GM12801 (cell line): ENCODE results near the gene REXO4.

Experiments
- CTCF ChIP-seq: IDR thresholded peaks from one replicate; pipeline ENCODE4 v1.5.1; 2011; ENCODE audit warnings: control low read depth; ENCODE audit not compliant: insufficient read length; ENCODE audit errors: extremely low read depth

Gene REXO4

GRCh38 chr9:133454943-133455673, 37.3 kb upstream of the REXO4 start:
- TF ChIP-seq CTCF = no peak

DNA sequence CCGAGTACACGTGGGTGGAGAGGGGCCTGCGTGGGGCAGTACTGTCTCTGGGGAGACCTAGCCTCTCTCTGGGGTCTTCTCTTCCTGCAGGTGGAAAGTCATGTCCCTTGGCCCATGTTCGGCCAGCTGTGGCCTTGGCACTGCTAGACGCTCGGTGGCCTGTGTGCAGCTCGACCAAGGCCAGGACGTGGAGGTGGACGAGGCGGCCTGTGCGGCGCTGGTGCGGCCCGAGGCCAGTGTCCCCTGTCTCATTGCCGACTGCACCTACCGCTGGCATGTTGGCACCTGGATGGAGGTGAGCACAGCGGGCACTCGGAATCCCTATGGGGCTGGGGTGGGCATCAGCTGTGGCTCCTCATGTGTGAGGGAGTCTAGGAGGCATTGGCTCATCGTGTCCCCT, 36.5 kb upstream of the REXO4 start:
- no peak for TF ChIP-seq CTCF

DNA sequence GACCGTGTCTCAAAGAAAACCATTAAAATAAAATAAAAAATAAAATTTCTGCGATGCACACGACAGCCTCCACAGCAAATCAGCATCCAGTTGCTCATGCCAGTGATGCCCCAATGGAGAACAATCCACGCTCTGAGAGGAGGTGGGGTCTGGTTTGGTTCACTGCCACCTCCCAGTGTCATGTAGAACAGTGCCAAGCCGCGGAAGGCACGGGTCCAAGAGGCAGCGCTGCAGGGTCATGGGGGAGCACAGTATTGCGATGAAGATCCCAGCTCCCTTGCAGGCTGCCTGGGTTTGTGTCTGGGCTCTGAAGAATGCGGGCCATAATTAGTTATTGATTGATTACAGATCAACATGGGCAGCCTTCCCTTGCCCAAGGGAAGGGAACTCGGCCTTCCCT, 35.8 kb upstream of the REXO4 start:
- TF ChIP-seq CTCF = no peak

GRCh38 chr9:133452562-133452961, 34.8 kb upstream of the REXO4 start:
- TF ChIP-seq CTCF = no peak

- no peak for TF ChIP-seq CTCF
These were observed 31.9 kb upstream of the REXO4 start for GRCh38 chr9:133449760-133450159.

GRCh38 chr9:133448487-133448972, 30.7 kb upstream of the REXO4 start:
- TF ChIP-seq CTCF = no peak

DNA sequence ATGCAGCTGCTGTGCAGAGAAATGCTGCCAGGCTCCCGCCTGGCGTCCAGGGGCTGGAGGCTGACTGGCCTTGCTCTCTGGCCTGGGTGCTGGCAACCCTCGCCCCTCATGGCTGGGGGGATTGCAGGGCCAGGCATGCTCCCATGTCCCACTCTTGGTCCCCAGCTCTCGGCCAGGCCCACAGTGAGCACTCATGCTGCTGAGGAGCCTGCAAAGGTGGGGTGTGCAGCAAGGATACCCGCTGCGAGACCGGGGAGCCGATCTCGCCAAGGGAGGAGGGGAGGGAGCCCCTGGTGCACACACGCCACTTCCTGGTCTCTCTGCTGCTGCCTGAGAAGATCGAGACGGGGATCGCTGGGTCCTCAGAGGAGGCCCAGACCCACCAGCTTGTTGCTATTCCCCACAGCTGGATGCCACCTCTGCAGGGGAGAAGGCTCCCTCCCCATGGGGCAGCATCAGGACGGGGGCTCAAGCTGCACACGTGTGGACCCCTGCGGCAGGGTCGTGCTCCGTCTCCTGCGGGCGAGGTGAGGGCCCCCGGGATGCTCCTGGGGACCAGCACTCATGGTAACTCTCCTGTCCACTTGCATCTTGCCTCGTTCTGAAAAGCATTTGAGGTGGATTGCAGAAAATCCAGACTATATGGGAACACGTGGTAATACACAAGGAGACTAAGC, 27.6 kb upstream of the REXO4 start:
- no peak for TF ChIP-seq CTCF
